SU-DHL-6 (cell line): ENCODE results near the gene SLC24A5.

ENCODE experiments used
- EZH2phosphoT487 ChIP-seq: fragments of 200-600 bp; sonication (generic), shearing (Covaris generic); conservative IDR thresholded peaks from 2 replicates; pipeline ENCODE4 v1.6.1; 2018; ENCODE audit warnings: mild to moderate bottlenecking, antibody characterized with exemption, low read length, moderate library complexity, mixed read lengths
- TF ChIP-seq, protein P1 (sequence below): fragments of 200-600 bp; sonication (generic); IDR thresholded peaks from one replicate; pipeline ENCODE4 v1.5.1; 2017; ENCODE audit warnings: antibody characterized with exemption, mild to moderate bottlenecking, low read length, moderate library complexity; ENCODE audit not compliant: insufficient read depth, poor library complexity, severe bottlenecking

DNA sequence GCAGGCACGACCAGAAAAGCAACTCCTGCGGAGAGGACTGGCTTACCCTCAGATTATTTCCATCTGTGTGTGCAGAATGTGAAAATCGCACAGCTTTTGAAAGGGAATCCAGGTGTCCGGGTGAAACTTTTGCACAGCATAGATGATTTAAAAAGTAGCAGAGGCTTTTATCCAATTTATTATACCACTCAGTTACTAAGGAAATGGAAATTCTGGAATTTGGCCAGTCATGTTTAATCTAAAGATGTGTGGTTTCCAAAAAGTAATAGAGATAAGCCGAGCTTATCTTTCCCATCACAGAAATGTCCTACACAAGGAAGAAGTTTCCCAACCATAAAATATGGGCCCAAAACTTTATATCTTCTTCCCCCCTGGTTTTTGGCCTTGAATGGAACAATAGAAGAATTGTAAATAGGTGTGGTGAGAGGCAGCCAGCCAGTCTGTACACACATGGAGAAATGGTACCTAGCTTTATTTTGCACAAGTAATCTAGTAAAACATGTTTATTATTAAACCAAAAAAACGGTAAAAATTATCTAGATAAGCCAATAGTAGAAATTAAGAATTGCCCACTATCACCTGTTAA is 19.3 kb upstream of the SLC24A5 start:
- TF ChIP-seq, protein P1, sequence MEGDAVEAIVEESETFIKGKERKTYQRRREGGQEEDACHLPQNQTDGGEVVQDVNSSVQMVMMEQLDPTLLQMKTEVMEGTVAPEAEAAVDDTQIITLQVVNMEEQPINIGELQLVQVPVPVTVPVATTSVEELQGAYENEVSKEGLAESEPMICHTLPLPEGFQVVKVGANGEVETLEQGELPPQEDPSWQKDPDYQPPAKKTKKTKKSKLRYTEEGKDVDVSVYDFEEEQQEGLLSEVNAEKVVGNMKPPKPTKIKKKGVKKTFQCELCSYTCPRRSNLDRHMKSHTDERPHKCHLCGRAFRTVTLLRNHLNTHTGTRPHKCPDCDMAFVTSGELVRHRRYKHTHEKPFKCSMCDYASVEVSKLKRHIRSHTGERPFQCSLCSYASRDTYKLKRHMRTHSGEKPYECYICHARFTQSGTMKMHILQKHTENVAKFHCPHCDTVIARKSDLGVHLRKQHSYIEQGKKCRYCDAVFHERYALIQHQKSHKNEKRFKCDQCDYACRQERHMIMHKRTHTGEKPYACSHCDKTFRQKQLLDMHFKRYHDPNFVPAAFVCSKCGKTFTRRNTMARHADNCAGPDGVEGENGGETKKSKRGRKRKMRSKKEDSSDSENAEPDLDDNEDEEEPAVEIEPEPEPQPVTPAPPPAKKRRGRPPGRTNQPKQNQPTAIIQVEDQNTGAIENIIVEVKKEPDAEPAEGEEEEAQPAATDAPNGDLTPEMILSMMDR = no peak
- no peak for TF ChIP-seq EZH2phosphoT487
